DOHH2 (cell line): ENCODE data around the gene IER2.
A peak's percentile ranks its signal among the peaks of the same experiment; 100 is the strongest.

Experiments
- H3F3A ChIP-seq: fragments of 200-600 bp; sonication (generic), shearing (Covaris generic); 2 replicates; pipeline ENCODE4 v1.6.0; 2016; ENCODE audit warnings: antibody characterized with exemption, mild to moderate bottlenecking; ENCODE audit not compliant: control insufficient read depth, insufficient read depth
- H3K27ac ChIP-seq: fragments of 200-600 bp; sonication (generic); 2 replicates; pipeline ENCODE4 v1.5.1; 2014; ENCODE audit warnings: low read depth, mild to moderate bottlenecking, low read length, moderate library complexity
- H3K27me3 ChIP-seq: fragments of 200-600 bp; sonication (generic); 2 replicates; pipeline ENCODE4 v1.6.1; 2014; ENCODE audit warnings: mild to moderate bottlenecking, low read length, mixed read lengths; ENCODE audit not compliant: control insufficient read depth
- H3K36me3 ChIP-seq: fragments of 200-600 bp; sonication (generic); 2 replicates; pipeline ENCODE4 v1.6.1; 2014; ENCODE audit warnings: mild to moderate bottlenecking, low read length, moderate library complexity, mixed read lengths; ENCODE audit not compliant: control insufficient read depth
- H3K4me1 ChIP-seq: fragments of 200-600 bp; sonication (generic); 2 replicates; pipeline ENCODE4 v1.6.1; 2014; ENCODE audit warnings: mild to moderate bottlenecking, low read length, mixed read lengths; ENCODE audit not compliant: control insufficient read depth
- H3K4me2 ChIP-seq: fragments of 200-600 bp; sonication (generic); 2 replicates; pipeline ENCODE4 v1.6.0; 2014; ENCODE audit warnings: mild to moderate bottlenecking, low read length, moderate library complexity
- H3K4me3 ChIP-seq: fragments of 200-600 bp; sonication (generic); 2 replicates; pipeline ENCODE4 v1.5.1; 2014; ENCODE audit warnings: mild to moderate bottlenecking, low read length, mixed read lengths
- H3K79me2 ChIP-seq: fragments of 200-600 bp; sonication (generic); 2 replicates; pipeline ENCODE4 v1.6.1; 2014; ENCODE audit warnings: mild to moderate bottlenecking, low read length, mixed read lengths; ENCODE audit not compliant: control insufficient read depth
- H3K9me2 ChIP-seq: fragments of 200-600 bp; sonication (generic); replicated peaks from 2 replicates; pipeline ENCODE4 v1.6.1; 2014; ENCODE audit warnings: mild to moderate bottlenecking, low read length, mixed read lengths; ENCODE audit not compliant: control insufficient read depth
- H3K9me3 ChIP-seq: fragments of 200-600 bp; sonication (generic); 2 replicates; pipeline ENCODE4 v1.6.1; 2014; ENCODE audit warnings: antibody characterized with exemption, low read length, mixed read lengths; ENCODE audit not compliant: control insufficient read depth, insufficient read depth
- H4K20me1 ChIP-seq: fragments of 200-600 bp; sonication (generic); 2 replicates; pipeline ENCODE4 v1.6.0; 2014; ENCODE audit warnings: low read depth, mild to moderate bottlenecking, antibody characterized with exemption, low read length, moderate library complexity; ENCODE audit not compliant: control insufficient read depth, insufficient read depth
- CTCF ChIP-seq: fragments of 200-600 bp; sonication (generic); IDR thresholded peaks from one replicate; pipeline ENCODE4 v1.5.1; 2014; ENCODE audit warnings: antibody characterized with exemption, mild to moderate bottlenecking, low read depth, low read length; ENCODE audit not compliant: poor library complexity, severe bottlenecking
- EZH2phosphoT487 ChIP-seq: fragments of 200-600 bp; sonication (generic); IDR thresholded peaks from 2 replicates; pipeline ENCODE4 v1.6.1; 2017; ENCODE audit warnings: borderline replicate concordance, mild to moderate bottlenecking, antibody characterized with exemption, low read length, moderate library complexity, mixed read lengths

The IER2 gene

GRCh38 chr19:13110099-13110610 lies 40.1 kb upstream of the IER2 start:
- H3K36me3 ChIP-seq: peaks cover 41% of the 10 kb centered on the region

GRCh38 chr19:13112555-13112954 lies 37.7 kb upstream of the IER2 start:
- Histone ChIP-seq H3K79me2 (peaks cover 28% of the 10 kb centered on the region), H4K20me1 (no peaks in the 10 kb centered on the region), H3K36me3 (peaks cover 38% of the 10 kb centered on the region), H3K4me2 (no peak overlapping the region), H3K9me2 (no peaks in the 10 kb centered on the region), H3K27me3 (no peaks in the 10 kb centered on the region), H3K27ac (no peak overlapping the region), H3K4me3 (no peak overlapping the region), H3F3A (peaks cover 6% of the 10 kb centered on the region), H3K4me1 (peaks cover 19% of the 10 kb centered on the region), H3K9me3 (no peaks in the 10 kb centered on the region)
- TF ChIP-seq CTCF: no peak
- no peak for TF ChIP-seq EZH2phosphoT487

More at GRCh38 chr19:13110099-13110610, 40.1 kb upstream of the IER2 start:
- H3K9me3 ChIP-seq: no peaks in the 10 kb centered on the region
- no peaks in the 10 kb centered on the region for H3K9me2 ChIP-seq
- TF ChIP-seq EZH2phosphoT487: no peak
- TF ChIP-seq CTCF: no peak
- peaks cover 17% of the 10 kb centered on the region for H3K4me1 ChIP-seq
- no peak overlapping the region for H3K4me3 ChIP-seq
- peaks cover 21% of the 10 kb centered on the region for H3K79me2 ChIP-seq
- peaks cover 4% of the 10 kb centered on the region; the same call in 1 of the 2 replicates for H3F3A ChIP-seq
- H3K27me3 ChIP-seq: no peaks in the 10 kb centered on the region
- H4K20me1 ChIP-seq: no peaks in the 10 kb centered on the region
- no peak overlapping the region for H3K4me2 ChIP-seq
- H3K27ac ChIP-seq: no peak overlapping the region

- peaks cover 39% of the 10 kb centered on the region for H3K36me3 ChIP-seq
- TF ChIP-seq CTCF (no peak), EZH2phosphoT487 (no peak)
- H4K20me1 ChIP-seq: peaks cover 16% of the 10 kb centered on the region; the same call in 1 of the 2 replicates
- H3K4me1 ChIP-seq: peaks cover 39% of the 10 kb centered on the region
- peak overlapping the region; percentile 39 for H3K27ac ChIP-seq
- H3K27me3 ChIP-seq: no peaks in the 10 kb centered on the region
- peak overlapping the region; percentile 71 for H3K4me2 ChIP-seq
- no peaks in the 10 kb centered on the region for H3K9me2 ChIP-seq
- H3F3A ChIP-seq: peaks cover 6% of the 10 kb centered on the region
- H3K9me3 ChIP-seq: no peaks in the 10 kb centered on the region
- peak overlapping the region; percentile 82 for H3K4me3 ChIP-seq
- H3K79me2 ChIP-seq: peaks cover 53% of the 10 kb centered on the region
Observed at GRCh38 chr19:13115936-13116281, 34.3 kb upstream of the IER2 start.
